NOMO-1 treated with dmso at 0.1 percent for 144 hours (cell line): ENCODE data around the gene PREX1.
"Not testable (repeated sequence)": the region's sequence is repeated elsewhere in the genome, so short reads cannot be mapped to it uniquely, and the experiment has no call there.

Source experiments
- DNase-seq: peaks from one replicate; lab custom pipeline; 2025; ENCODE audit not compliant: unreplicated experiment; lab: John Stamatoyannopoulos, UW

The PREX1 gene

GRCh38 chr20:48759631-48760245 lies 68.1 kb downstream of the PREX1 start:
- no peak for DNase-seq

- peak; percentile 36 for DNase-seq
Observed at GRCh38 chr20:48758206-48758820, 69.5 kb downstream of the PREX1 start.

DNA sequence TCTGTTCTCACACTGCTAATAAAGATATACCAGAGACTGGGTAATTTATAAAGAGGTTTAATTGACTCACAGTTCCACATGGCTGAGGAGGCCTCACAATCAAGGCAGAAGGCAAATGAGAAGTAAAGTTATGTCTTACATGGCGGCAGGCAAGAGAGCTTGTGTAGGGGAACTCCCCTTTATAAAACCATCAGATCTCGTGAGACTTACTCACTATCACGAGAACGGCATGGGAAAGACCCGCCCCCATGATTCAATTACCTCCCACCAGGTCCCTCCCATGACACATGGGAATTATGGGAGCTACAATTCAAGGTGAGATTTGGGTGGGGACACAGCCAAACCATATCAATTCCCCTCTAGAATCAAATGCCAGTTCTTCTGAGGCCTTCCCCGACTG lies 71.0 kb downstream of the PREX1 start:
- not testable (repeated sequence) for DNase-seq

DNA sequence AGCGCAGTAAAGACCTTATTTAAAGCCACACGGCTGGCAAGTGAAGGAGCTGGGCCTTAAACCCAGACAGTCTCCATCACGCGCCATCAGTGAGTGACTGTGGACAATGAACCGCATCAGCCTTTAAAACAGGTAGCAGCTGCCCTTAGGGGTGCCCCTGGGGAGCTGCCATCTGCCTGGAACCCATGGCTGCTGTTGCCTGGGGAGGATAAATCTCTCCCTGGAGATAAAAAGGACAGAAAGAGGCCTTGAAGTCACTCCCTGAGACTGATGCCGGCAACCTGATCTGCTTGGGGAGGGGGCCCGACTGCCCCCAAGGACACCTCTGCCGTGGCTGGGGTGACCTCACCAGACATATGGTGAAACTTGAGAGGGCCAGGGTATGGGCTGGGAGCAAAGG lies 73.5 kb downstream of the PREX1 start:
- DNase-seq = no peak

- DNase-seq = no peak
Observed at GRCh38 chr20:48752963-48753362, 74.8 kb downstream of the PREX1 start.

GRCh38 chr20:48751871-48752270 lies 75.9 kb downstream of the PREX1 start:
- no peak for DNase-seq

GRCh38 chr20:48750941-48751635 lies 76.7 kb downstream of the PREX1 start:
- DNase-seq = peak; percentile 54

- DNase-seq = no peak
Observed at GRCh38 chr20:48750376-48750775, 77.4 kb downstream of the PREX1 start.

DNA sequence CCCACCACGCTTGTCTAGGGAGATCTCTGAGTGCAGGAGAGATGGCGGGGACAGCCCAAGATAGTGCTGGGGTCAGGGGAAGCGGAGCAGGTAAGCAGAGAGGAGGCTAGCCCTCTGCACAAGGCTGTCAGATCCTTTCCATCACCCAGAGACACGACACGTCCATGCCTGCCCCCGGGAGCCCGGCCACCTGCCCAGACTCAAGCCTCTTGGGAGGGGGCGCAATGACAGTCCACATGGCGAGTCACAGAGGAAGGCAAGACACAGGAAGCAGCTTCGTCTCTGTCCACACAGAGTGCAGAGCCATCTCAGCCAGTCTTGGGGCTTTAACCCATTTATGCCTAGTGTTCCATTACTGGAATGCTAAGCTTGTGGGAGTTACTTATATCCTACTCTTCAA lies 78.4 kb downstream of the PREX1 start:
- no peak for DNase-seq

DNA sequence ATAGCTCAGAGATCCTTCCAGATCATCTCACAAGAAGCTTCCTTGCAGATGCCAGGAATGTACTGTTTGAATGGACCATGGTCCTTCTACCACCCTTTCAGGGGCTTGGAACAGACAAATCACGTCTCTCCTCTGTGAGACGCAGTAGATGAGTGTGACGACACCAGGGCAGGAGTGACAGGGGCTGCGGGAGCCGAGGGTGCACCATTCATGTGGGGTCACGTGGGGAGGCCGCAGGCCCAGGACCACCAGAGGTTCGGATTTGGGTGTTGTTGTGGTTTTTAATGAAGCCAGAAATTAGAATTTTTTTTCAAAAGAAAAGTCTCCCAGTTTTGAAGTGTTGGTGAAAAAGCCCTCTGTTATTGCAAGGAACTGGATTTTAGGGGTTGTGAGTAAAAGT lies 79.2 kb downstream of the PREX1 start:
- no peak for DNase-seq

DNA sequence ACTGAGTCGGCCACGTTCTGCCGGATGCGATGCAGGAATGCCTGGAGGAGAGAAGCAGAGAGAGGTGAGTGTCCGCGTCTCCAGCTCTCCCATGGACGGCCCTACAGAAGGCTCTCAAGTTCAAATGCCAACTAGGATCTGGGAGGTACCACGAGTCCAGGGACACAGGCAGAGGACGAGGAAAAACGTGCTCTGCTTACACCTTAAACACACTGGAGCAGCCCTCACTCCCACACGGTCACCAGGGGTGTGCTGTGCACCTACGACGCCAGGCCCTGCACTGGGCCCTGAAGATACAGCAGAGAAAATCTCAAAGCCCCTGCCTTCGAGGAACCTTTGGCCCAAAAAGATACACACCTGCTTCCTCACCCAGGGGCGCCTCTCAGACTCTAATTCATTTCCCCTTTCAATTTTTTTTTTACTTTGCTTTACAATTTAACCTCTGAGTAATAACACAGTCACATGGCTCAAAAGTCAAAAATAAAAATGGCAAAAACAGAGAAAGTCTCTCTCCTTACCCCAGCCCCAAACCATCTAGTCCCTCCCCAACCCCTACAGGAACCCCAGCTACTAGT lies 79.9 kb downstream of the PREX1 start:
- DNase-seq = no peak

DNA sequence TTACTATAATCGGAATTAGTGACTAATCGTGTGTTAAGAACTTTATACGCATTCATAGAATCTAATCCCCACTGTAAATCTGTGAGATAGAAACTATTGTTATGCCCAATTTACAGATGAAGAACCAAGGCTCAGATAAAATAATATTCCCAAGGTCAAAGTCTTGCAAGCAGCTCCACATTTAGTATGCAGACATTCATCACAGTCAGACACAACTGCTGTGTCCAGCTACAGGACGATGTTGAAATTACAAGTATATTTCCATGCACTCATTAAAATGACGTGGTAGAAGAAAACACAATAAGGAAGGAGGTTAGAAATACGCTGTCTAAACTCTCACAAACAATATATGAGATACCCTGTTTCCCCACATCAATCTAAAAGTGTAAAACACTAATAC lies 82.5 kb downstream of the PREX1 start:
- DNase-seq = no peak

GRCh38 chr20:48744515-48744914 lies 83.3 kb downstream of the PREX1 start:
- no peak for DNase-seq

GRCh38 chr20:48743807-48744206 lies 84.0 kb downstream of the PREX1 start:
- DNase-seq = no peak

GRCh38 chr20:48742912-48743680 lies 84.7 kb downstream of the PREX1 start:
- no peak for DNase-seq

DNA sequence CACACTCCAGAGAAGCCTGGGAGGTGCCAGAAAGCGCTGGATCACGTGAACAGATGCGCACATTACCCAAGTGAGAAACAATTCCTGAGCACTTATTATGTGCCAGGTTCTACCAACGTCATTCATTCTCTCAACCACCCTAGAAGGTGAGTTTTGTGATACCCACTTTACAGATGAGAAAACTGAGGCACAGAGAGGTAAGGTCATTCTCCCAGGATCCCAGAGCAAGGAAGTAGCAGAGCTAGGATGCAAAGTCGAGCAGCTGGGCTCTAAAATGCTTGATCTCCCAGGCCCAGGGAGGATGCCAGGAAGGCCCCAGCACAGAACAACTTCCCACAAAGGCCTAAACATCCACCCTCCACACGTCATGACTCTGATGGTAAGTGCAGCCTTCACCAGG lies 85.6 kb downstream of the PREX1 start:
- no peak for DNase-seq

DNA sequence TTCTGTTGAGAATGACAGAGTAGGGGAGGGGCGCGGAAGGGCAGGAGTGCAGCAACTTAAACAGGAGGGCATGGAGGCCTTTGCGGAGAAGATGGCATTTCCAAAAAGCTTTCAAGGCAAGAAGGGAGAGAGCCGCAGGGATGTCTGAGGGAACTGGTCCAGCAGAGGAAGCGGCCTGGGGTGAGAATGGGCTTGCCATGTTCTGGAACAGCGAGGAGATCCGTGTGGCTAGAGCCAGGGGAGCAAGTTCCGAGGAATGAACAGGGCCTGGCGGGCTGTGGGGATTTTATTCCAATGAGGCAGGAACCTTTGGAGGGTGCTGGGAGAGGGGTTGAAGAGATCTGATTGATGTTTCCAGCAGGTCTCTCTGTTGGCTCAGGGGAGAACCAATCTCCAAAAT lies 86.1 kb downstream of the PREX1 start:
- no peak for DNase-seq

DNA sequence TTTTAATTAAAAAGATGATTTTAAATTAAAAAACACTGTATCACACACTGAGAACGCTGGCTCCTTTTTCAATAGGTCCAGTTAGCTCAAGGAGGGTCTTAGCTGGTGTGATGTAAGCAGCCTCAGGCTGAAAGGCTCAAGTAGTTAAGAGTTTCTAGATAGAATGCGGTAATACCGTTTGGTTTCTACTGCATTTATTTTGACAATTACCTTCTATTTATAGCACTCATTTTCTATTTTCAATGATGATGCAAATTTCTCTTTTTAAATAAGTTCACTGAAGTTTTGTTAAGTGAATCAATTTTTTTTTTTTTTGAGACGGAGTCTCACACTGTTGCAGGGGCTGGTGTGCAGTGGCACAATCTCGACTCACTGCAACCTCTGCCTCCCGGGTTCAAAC lies 87.1 kb downstream of the PREX1 start:
- no peak for DNase-seq

DNA sequence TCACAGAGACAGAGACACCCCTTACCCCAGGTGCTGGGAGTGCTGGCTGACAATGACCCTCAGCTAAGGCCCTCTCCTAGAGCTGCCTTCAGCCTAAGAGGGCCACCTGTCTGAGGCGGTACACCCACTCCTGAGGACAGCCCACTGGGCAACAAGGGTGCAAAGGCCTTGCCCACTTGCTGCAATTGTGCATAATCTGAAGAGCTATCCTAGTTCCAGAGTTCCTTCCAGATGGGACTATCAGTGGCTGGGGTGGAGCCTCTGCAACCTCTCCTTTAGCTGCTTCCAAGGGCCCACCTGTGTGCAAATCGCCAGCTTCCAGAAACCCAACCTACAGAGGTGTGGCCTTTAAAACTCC lies 87.5 kb downstream of the PREX1 start:
- DNase-seq = no peak

GRCh38 chr20:48739395-48740291 lies 88.2 kb downstream of the PREX1 start:
- DNase-seq = no peak
